Heart left ventricle (tissue), 16 donors: ENCODE measurements around the gene NFATC1. TPM values are rescaled to one million over a fixed set of nuclear protein-coding genes. Genes with fewer than 3 reads are reported as not detected.

Source experiments
- ATAC-seq, 4 donors: fragments of 200-7000 bp; cut with Tn5 transposase; one replicate each; pipeline ENCODE4 v1.9.1; 2020 to 2022; ENCODE audit warnings: moderate library complexity in 4 of 4, mild to moderate bottlenecking in 3 of 4, moderate number of reproducible peaks in 1 of 4
- DNase-seq, 5 donors: peaks; one replicate each; pipeline ENCODE4 v3.0.0-alpha.2; 2020
- H3K27ac ChIP-seq, 12 donors: fragments of 200-600 bp; sonication (generic) in 4 of 12; one replicate each; pipeline versions ENCODE4 v1.5.0 to v1.8.0; 2016 to 2022; ENCODE audit warnings: mild to moderate bottlenecking in 2 of 12
- H3K27me3 ChIP-seq, 9 donors: fragments of 200-600 bp; sonication (generic) in 2 of 9; one replicate each; pipeline versions ENCODE4 v1.5.1 to v1.8.0; 2016 to 2022; ENCODE audit warnings: mild to moderate bottlenecking in 3 of 9
- H3K36me3 ChIP-seq, 9 donors: fragments of 200-600 bp; sonication (generic) in 2 of 9; one replicate each; pipeline versions ENCODE4 v1.5.0 to v1.8.0; 2018 to 2022; ENCODE audit warnings: mild to moderate bottlenecking in 2 of 9
- H3K4me1 ChIP-seq, 12 donors: fragments of 200-600 bp; sonication (generic) in 4 of 12; one replicate each; pipeline versions ENCODE4 v1.5.0 to v1.8.0; 2016 to 2022; ENCODE audit warnings: mild to moderate bottlenecking in 3 of 12
- H3K4me3 ChIP-seq, 12 donors: fragments of 200-600 bp; sonication (generic) in 4 of 12; one replicate each; pipeline versions ENCODE4 v1.5.0 to v1.8.0; 2017 to 2022; ENCODE audit warnings: mild to moderate bottlenecking in 9 of 12, moderate library complexity in 4 of 12
- H3K9me3 ChIP-seq, 12 donors: fragments of 200-600 bp; sonication (generic) in 4 of 12; one replicate each; pipeline versions ENCODE4 v1.5.0 to v1.8.0; 2016 to 2022; ENCODE audit warnings: mild to moderate bottlenecking in 1 of 12
- CTCF ChIP-seq, 12 donors: fragments of 200-600 bp; sonication (generic) in 4 of 12; IDR thresholded peaks; one replicate each; pipeline versions ENCODE4 v1.5.0 to v1.8.0; 2018 to 2022; ENCODE audit warnings: antibody characterized with exemption in 12 of 12, mild to moderate bottlenecking in 5 of 12
- POLR2A ChIP-seq, 2 donors: fragments of 450-650 bp; IDR thresholded peaks; one replicate each; pipeline ENCODE4 v1.6.1; 2017; ENCODE audit warnings: antibody characterized with exemption in 2 of 2, mild to moderate bottlenecking in 2 of 2, moderate library complexity in 2 of 2
- WGBS, 4 donors: extraction: QIAGEN DNeasy Blood & Tissue Kit in 2 of 4; methylation state at CpG; one replicate each; pipeline versions ENCODE4 v1.1.5 to v1.1.7; 2013 to 2018; 5-methylcytosine and 5-hydroxymethylcytosine counted together
- intact Hi-C, 10 donors: fragments of 100-400 bp; cut with DNase I; formaldehyde crosslinking; loops; one replicate each; pipeline versions ENCODE4 v1.11.1 to v1.14.2; 2022
- polyA plus RNA-seq, 2 donors: library from polyadenylated mRNA; stranded (reverse); fragments of 200-250 nt; gene quantifications; one replicate each; pipeline ENCODE4 v1.2.3, GENCODE V29; 2013
- total RNA-seq, 9 donors: library from RNA; depleted of rRNA in 2 of 9; stranded (reverse); fragments of >200 nt in 2 of 9; fragmentation: NEBNext Ultra II Directional in 3 of 9; extraction: Animal tissue kit (Norgen Biotek cat#: 25700) in 3 of 9; gene quantifications; one replicate each; pipeline versions ENCODE4 v1.1.0 to v1.2.4, GENCODE V29; 2016 to 2023
- donor health status: ischemic (EF 13 %, LVEDD 7.1; RV severe dilation, severe dysfunction).
- donor health status: healthy with polysubstance abuse.
- donor health status: DM: no; HTN: yes; CAD: no.
- donor health status: DM: no; HTN: no; CAD: no.
- donor health status: ischemic (EF 25% LVEDD 6.9; RV normal size, moderate dysfunction).
- donor health status: ischemic (EF 25% LVEDD 5.7; RV mildly dilated, moderate dysfunction).
- donor health status: healthy.
- donor health status: DM: yes; HTN: yes; CAD: no.
- donor health status: ischemic (EF 35%, LVEDD 5.7; RV mildly dilated, moderate dysfunction).
- donor health status: nonischemic (EF 11% LVEDD 7.7; RV severe dilation, severe dysfunction).
- donor health status: DM: yes; HTN: yes; CAD: no.
- donor health status: PGD.
- donor health status: ischemic (EF 29% LVEDD 5.4; RV normal size, mild dysfunction).
- donor health status: nonischemic (EF 23%, LVEDD 6.1; RV moderate dilation, normal function).

The NFATC1 gene
- total and polyA plus RNA-seq, 11 donors = 6.5 to 26.7 (median 15.3) TPM

DNA sequence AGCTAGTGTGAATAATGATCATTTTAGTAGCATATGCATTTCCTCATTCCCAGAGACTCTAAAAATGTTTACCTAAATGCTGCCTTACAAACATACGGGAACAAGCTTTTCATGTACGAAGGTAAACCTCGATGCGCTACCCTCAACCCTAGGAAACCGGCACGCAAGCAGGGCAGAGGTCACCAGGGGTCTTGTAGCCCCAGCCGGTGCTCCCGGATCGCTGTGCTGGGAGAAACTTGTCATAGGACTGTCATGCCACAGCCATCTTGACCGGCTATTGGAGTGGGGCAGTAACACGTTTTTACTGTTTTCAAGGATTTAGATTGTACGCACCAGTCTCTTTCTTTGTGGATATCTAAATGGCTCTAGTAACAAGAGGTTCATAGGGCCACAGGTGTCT, 34.8 kb upstream of the NFATC1 start:
- no peaks in the 10 kb centered on the region for H3K4me1 ChIP-seq
- no peak for ATAC-seq
- no peak for DNase-seq
- no peaks in the 10 kb centered on the region for H3K9me3 ChIP-seq
- intact Hi-C loops = no loop called here
- H3K27me3 ChIP-seq = no peaks in the 10 kb centered on the region
- H3K36me3 ChIP-seq = peaks cover 0 to 61% (median 54%) of the 10 kb centered on the region in 9 donors
- TF ChIP-seq CTCF (IDR thresholded peaks at IDR 0.05) = no peak
- no peak for TF ChIP-seq POLR2A (IDR thresholded peaks at IDR 0.05)
- H3K4me3 ChIP-seq = no peak overlapping the region
- no peak overlapping the region for H3K27ac ChIP-seq
- 92 to 96% (median 96%) methylated on average over 12 of the region's 12 CpGs for WGBS, 4 donors

DNA sequence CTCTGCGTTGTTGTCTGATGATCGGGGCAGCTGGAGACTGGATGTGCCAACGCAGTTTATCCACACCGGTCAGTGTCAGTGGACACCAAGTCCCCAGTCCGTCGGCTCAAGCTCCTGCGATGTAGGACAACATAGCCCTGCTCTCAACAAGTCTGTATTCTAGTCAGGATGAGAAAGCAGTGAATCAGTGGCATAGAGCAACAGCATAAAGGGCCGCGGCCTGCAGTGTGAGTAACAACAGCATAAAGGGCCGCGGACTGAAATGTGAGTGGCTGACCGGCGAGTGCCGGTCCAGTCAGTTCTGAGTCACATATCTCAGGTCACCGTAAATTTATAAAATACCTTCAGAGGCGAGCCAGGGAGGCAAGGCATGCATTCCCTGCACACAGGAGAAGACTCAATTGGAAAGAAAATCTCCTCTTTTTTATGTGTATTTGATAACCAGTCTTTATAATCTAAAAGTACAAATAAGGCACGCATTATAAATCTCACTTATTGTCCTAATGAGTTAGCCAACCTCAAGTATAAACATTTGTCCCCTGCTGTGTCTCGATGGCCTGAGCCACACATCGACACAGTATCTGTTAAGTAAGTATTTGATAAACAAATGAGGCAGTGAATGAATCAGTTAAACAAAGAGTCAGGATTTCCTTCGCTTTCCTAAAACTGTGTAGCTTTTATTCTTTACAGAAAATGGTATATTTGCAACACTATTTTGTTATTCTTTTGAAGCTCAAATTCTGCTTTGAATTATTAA, 33.8 kb upstream of the NFATC1 start:
- no peak for TF ChIP-seq CTCF (IDR thresholded peaks at IDR 0.05)
- no peak for TF ChIP-seq POLR2A (IDR thresholded peaks at IDR 0.05)
- Histone ChIP-seq H3K27ac (no peak overlapping the region), H3K9me3 (no peaks in the 10 kb centered on the region), H3K4me3 (no peak overlapping the region), H3K27me3 (no peaks in the 10 kb centered on the region), H3K36me3 (peaks cover 0 to 61% (median 54%) of the 10 kb centered on the region in 9 donors), H3K4me1 (no peaks in the 10 kb centered on the region)
- peak in 1 of 5 donors; percentile 47 for DNase-seq
- 91 to 94% (median 91%) methylated on average over 20 of the region's 20 CpGs for WGBS, 4 donors
- intact Hi-C loops = no loop called here
- ATAC-seq = no peak

DNA sequence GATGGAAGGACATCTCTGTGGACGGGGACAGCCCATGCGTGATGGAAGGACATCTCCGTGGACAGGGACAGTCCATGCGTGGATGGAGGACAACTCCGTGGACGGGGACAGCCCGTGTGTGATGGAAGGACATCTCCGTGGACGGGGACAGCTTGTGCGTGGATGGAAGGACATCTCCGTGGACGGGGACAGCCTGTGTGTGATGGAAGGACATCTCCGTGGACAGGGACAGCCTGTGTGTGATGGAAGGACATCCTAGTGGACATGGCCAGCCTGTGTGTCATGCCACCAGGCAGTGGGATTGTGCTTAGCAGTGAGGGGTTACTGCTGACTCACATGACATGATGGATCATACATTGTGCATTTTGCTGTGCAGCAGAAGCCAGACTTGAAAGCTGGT, 30.0 kb upstream of the NFATC1 start:
- no peak overlapping the region for H3K27ac ChIP-seq
- TF ChIP-seq CTCF (IDR thresholded peaks at IDR 0.05) = no peak
- no peak for TF ChIP-seq POLR2A (IDR thresholded peaks at IDR 0.05)
- peaks cover 0 to 6% (median 0%) of the 10 kb centered on the region in 12 donors for H3K4me1 ChIP-seq
- H3K36me3 ChIP-seq = peaks cover 0 to 42% (median 35%) of the 10 kb centered on the region in 9 donors
- intact Hi-C loops = no loop called here
- H3K4me3 ChIP-seq = no peak overlapping the region
- ATAC-seq (no peak), DNase-seq (peak in 1 of 5 donors; percentile 36)
- 94 to 97% (median 96%) methylated on average over 13 of the region's 13 CpGs for WGBS, 4 donors
- H3K27me3 ChIP-seq = no peaks in the 10 kb centered on the region
- no peaks in the 10 kb centered on the region for H3K9me3 ChIP-seq

GRCh38 chr18:79366177-79367094, 29.3 kb upstream of the NFATC1 start:
- no peak overlapping the region for H3K27ac ChIP-seq
- H3K4me1 ChIP-seq = peaks cover 0 to 6% (median 0%) of the 10 kb centered on the region in 12 donors
- no peaks in the 10 kb centered on the region for H3K27me3 ChIP-seq
- peaks cover 0 to 37% (median 28%) of the 10 kb centered on the region in 9 donors for H3K36me3 ChIP-seq
- 87 to 91% (median 89%) methylated on average over 29 of the region's 29 CpGs for WGBS, 4 donors
- peak in 1 of 5 donors; percentile 37 for DNase-seq
- TF ChIP-seq CTCF (IDR thresholded peaks at IDR 0.05) (no peak), POLR2A (IDR thresholded peaks at IDR 0.05) (no peak)
- H3K9me3 ChIP-seq = no peaks in the 10 kb centered on the region
- no peak overlapping the region for H3K4me3 ChIP-seq
- ATAC-seq = peak in 1 of 4 donors; percentile 24
- intact Hi-C loops = no loop called here
